NCI-H1417 treated with DMSO at 0.1 percent for 48 hours (cell line): ENCODE data around the gene ATL2.
"Not testable (repeated sequence)": the region's sequence is repeated elsewhere in the genome, so short reads cannot be mapped to it uniquely, and the experiment has no call there.

Experiments
- DNase-seq: peaks from one replicate; lab custom pipeline; 2025; lab: John Stamatoyannopoulos, UW

Gene ATL2

DNA sequence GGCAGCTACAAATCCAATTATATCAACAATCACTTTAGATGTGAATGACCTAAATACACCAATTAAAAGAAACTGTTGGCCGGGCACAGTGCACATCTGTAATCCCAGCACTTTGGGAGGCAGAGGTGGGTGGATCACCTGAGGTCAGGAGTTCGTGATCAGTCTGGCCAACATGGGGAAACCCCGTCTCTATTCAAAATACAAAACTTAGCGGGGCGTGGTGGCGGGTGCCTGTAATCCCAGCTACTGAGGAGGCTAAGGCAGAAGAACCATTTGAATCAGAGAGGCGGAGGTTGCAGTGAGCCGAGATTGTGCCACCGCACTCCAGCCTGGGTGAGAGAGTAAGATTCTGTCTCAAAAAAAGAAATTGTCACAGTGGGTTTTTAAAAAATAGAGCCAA, 49.5 kb downstream of the ATL2 start:
- no peak for DNase-seq

DNA sequence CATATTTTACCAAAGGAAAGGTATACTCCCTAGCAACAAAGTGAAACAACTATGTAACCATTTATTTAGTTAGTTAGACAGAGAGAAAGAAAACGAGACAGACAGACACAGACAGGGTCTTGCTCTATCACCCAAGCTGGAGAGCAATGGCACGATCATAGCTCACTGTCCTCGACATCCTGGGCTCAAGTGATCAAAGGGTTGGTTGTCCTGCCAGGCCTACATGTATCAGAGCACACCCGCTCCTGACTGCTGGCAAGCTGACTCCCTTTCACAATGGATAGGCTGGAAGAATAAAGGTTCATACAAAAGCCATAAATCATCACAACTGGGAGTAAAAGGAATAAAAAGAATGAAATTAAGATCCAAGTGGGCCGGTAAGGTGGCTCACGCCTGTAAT, 53.5 kb downstream of the ATL2 start:
- no peak for DNase-seq

DNA sequence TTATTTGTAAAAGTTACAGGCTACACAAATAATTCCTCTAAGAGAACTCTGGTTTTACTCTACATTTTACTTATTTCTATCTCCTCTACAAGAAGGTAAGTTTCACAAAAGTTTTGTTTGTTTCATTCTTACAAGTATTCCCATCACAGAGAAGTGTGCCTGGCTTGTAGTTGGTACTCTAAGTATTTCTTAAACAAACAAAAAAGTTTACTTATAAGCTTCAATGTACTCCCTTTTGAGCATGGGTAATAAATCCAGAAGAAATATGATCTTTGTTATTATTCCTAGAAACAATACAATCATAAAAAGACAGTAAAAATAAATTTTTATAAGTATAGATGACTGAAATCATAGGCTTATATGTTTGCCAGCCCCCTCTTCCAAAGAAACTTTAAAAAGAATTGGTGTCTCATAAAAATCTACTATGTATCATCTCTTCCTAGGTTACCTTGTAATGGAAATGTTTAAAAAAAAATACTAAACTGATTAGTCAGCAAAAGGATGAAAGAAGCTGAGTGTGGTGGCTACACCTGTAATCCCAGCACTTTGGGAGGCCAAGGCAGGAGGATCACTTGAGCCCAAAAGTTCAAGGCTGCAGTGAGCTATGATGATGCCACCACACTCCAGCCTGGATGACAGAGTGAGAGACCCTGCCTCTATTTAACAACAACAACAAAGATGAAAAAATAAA, 54.7 kb downstream of the ATL2 start:
- DNase-seq: no peak

DNA sequence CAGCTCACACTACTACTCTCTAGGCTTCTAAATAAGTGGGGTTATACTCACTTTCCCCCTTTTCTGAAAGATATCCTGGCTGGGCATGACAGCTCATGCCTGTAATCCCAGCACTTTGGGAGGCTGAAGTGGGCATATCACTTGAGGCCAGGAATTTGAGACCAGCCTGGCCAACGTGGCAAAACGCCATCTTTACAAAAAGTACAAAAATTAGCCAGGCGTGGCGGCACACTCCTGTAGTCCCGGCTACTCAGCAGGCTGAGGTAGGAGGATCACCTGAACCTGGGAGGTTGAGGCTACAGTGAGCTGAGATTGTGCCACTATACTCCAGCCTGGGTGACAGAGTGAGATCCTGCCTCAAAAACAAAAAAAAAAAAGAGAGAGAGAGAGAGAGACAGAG, 57.8 kb downstream of the ATL2 start:
- not testable (repeated sequence) for DNase-seq

DNA sequence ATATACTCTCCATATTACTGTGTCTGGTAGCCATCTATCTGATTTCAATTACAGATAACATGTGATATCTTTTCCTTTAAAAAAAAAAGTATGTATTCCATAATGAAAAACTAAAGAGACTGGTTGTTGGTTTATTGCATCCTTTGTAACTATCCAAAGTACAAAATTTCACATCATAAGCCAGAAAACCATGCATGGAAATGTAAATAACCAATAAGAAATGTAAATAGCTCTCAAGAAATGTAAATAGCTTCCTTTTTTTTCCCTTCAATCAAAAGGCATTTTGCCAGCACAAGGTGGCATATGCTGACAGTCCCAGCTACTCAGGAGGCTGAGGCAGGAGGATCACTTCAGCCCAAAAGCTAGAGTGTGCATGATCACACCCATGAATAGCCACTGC, 59.3 kb downstream of the ATL2 start:
- no peak for DNase-seq

DNA sequence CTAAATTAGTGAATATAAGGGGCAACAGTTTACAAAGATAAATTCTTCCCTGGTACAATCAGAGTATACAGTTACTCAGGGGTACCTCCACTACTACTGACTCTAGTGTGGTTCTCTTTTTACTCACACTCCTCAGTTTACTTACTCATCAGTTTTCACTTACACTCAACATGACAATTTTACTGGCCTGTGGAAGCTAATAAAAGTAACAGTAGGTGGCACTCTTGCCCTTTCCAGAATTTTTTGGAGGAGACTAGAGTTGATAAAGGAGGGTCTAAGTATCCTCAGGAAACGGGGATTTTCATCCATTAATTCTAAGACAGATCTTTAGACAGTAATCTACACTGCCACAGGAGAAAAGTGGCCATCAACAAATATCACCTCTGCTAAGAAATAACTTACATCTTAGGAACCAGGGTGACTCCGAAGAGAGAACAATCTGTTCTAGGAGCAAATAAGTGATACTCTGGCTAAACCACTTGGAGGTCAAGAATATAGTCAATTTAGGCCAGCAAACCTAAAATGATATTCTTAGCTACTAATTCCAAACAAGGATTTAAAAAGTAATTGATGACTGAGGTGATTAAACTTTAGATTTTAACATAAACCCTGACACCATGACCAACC, 61.3 kb downstream of the ATL2 start:
- DNase-seq: peak; percentile 11

DNA sequence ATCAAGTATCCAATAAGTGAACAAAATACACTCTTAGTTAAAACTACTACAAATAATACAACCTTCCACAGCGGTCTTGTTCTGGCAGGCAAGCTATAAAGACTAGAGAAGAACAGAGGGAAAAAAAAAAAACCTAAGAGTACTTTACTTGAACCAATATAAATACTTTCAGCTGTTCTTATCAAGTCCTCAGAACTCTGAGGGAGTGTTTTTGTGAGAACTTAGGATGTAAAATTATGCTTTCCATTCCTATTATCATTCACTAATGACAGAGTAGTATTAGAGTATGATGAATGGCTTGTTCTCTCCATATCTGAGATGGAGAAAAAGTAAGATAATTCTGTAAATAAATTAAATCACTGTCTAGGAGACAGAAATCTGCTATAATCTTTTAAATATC, 68.3 kb downstream of the ATL2 start:
- no peak for DNase-seq

DNA sequence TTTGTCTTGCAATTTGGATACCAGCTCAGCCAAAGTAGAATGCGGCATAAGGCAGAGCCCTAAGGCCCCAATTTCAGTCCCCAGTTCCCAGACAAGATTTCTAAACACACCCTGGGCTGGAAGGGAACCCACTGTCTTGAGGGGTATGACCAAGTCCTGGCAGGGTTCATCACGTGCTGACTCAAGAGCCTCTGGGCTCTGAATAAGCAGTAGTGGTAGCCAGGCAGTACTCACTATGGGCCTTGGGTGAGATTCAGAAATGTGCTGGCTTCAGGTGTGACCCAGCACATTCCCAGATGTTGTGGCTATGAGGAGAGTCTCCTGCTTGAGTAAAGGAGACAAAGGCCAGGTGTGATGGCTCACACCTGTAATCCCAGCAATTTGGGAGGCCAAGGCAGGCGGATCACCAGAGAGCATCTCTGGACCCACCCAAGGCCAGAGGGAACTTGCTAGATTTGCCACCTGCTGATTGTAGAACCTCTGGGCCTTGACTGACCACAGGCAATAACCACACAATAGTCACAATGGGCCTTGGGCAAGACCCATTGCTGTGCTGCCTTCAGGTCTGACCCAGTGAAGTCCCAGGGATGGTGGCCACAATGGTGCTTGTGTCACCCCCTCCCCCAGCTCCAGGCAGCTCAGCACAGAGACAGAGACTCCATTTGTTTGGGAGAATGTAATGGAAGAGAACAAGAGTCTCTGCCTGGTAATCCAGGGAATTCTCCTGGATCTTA, 74.9 kb downstream of the ATL2 start:
- DNase-seq: no peak

DNA sequence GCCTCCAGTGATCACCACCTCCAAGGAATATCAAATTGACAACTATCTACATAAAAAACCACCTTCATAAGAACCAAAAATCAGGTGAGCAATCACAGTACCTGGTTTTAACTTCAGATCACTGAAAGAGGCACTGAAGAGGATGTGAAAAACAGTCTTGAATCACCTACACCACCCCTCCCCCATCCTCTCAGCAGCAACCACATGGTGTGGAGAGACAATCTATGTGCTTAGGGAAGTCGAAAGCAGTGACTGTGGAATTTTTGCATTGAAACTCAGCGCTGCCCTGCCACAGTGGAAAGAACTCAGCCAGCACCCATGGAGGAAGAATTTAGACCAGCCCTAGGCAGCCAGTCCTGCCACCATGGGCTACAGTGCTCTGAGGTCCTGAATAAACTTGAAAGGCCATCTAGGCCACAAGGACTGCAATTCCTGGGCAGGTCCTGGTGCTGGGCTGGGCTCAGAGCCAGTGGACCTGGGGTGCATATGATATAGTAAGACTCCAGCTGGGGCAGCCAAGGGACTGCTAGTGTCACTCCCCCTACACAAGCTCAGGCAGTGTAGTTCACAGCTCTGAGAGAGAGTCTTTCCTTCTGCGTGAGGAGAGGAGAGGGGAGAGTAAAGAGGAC, 75.6 kb downstream of the ATL2 start:
- DNase-seq: no peak

DNA sequence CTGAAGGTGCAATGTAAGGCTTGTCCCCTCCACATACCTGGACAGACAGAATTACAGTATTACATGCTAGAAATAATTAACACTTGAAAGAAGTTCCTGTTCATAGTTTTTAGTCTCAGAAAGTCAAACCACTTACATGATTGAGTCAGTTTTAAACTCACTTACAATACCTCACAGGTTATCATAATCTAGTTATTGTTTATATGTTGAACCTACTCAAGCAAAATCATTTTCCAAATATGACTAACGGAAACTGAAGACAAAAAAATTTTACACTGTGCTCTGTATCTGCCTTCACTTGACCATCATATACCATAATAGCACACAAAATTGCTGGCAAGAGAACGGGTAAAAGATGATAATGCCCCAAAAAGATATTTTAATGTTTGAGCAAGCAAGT, 78.5 kb downstream of the ATL2 start:
- no peak for DNase-seq

DNA sequence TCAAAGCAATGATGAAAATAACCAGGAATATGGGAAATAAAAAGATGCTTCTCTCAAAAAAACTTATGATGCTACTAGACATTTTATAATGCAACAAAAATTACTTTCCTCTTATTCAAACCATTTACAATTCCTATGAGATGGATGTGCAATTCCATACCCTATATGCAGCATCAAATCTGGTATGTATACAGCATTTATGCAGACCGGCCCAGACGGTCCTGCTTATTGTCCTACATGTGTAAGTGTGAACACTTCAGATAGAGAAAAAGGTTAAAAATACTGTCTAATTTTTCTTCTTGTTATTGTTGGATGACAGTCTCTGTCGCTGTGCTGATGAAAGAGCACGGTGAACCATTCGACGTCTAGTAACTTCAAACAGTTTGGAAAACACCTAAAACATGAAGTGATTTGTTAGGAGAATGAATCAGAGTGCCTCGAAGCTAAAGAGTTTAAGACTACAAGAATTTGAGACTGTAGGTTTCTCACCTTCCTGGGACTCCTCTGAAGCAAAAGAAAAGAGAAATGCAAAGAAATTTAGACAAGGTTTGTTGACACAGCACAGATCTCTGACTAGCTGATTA, 80.8 kb downstream of the ATL2 start:
- DNase-seq: no peak

DNA sequence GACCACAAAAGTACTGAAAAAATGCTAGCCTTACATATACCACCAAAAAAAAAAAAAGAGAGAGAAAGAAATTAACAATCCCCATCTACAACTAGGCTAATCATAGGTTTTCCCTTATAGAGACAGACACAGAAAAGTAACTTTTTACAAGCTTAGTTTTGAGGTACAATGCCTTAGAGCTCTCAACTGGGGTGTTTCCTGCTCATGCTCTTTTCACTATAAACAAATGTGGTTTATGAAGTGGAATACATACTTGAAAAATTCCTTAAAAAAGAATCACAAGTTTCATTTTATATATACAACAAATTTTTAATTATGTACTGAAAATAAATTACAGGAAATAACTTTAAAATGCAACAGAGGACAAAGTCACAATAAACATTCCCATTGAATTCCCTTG, 82.5 kb downstream of the ATL2 start:
- DNase-seq: no peak

DNA sequence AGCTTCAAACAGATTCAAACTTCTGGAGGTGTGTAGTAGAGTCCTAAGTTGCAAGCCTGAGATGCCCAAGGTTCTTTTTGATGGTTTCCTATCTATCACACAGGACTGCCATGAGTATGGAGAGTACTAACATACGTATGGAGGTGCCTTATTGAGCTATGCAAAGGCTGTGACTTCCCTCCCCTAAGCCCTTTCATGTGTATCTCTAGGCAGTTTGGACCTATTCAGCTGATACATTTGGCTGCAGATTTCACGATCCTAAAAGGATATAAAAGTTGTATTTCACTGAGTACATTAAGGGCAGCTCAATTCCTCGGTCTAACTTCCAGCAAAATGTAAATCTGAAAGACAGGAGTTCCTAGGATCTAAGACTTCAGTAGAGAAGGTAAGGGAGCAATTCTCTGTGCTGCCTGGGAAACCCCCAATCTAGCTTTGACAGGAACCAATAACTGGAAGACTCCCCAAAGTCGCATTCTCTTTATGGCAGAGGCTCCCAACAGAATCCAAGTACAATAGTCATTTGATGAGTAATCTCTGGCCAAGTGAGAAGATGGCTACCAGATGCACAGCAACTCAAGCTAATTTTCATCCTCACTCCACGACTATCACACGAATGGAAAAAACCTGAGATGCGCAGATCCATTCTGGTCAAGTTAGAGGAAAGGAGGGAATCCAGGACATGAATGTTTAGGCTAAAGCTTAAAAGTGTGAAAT, 83.8 kb downstream of the ATL2 start:
- no peak for DNase-seq

DNA sequence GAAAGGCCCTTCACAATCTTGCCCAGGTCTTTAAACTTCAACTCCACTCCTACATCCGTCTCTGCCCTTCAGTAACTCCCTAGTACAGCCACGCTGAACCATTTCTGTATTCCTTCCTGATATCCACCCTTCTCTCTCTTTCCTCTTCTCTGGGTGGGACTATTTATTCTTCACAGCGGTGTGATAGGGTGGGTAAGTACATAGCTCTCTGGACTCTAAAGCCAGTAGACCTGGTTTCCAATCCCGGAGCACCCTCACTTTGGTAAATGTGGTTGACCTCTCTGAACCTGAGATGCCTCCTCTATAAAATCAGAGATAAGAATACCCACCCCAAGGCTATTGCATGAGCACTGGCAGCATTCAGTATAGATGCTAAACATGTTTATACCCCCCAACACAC, 86.7 kb downstream of the ATL2 start:
- DNase-seq: no peak

DNA sequence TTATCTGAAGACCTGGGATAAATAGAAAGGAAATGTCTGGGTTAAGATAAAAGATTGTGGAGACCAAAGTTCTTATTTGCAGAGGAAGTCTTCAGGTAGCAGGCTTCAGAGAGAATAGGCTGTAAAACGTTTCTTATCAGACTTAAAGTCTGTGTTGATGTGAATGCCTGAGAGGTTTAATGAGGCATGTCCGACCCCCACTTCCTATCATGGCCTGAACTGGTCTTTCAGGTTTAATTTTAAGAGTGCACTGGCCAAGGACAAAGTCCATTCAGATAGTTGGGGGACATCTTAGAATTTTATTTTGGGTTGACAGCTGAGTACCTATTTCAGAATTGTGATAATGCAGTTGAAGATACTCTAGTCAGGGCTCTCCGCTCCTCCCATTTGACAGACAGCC, 92.1 kb downstream of the ATL2 start:
- no peak for DNase-seq

DNA sequence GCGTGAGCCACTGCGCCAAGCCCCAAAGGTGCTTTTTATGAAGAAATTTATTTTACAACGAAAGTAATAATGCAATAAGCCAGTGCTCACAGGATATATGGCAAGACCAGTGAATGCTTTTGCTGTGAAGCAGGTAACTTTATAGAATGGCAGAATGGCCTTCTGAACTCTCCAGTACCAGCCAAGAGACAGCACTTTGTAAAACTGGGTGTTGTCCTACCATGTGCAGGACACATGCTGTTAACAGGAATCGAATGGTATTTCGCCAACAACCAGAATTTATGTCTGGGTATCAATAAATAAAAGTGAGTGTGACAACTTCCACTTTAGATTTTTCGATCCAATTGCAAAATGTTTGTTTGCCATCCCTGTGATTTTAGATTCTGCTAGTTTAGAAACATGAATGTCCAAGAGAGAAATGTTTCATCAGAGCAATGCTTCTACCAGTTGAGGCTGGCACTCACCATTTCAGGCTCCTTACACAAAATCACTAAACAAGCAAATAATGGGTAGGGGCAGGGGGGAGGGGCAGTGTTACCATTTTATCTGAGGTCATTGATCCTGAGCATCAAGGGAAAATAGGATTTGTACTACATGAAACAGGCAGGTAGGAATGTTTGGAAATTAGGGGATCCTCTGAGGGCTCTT, 95.9 kb downstream of the ATL2 start:
- no peak for DNase-seq

DNA sequence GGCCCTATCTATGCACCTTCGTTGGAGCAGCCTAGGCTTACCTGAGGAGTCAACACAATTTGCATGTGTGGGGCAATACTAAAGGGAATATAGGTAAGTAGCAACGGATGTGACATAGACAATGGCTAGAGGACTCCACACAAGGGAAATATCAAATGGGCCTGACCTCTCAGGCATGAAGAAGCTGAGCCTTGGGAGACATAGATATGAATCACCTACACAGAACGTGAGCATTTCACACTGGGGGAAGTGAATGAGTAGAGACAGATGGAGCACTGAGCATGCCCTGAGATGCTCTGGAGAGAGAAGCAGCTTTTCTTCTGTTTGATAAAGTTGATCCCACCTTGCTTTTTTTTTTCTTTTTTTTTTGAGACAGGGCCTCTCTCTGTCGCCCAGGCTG, 97.9 kb downstream of the ATL2 start:
- DNase-seq: no peak

DNA sequence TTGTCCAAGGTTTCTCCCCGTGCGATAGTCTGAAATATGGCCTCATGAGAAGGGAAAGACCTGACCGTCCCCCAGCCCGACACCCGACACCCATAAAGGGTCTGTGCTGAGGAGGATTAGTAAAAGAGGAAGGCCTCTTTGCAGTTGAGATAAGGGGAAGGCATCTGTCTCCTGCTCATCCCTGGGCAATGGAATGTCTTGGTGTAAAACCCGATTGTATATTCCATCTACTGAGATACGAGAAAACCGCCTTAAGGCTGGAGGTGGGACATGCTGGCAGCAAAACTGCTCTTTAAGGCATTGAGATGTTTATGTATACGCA, 99.0 kb downstream of the ATL2 start:
- DNase-seq: not testable (repeated sequence)

DNA sequence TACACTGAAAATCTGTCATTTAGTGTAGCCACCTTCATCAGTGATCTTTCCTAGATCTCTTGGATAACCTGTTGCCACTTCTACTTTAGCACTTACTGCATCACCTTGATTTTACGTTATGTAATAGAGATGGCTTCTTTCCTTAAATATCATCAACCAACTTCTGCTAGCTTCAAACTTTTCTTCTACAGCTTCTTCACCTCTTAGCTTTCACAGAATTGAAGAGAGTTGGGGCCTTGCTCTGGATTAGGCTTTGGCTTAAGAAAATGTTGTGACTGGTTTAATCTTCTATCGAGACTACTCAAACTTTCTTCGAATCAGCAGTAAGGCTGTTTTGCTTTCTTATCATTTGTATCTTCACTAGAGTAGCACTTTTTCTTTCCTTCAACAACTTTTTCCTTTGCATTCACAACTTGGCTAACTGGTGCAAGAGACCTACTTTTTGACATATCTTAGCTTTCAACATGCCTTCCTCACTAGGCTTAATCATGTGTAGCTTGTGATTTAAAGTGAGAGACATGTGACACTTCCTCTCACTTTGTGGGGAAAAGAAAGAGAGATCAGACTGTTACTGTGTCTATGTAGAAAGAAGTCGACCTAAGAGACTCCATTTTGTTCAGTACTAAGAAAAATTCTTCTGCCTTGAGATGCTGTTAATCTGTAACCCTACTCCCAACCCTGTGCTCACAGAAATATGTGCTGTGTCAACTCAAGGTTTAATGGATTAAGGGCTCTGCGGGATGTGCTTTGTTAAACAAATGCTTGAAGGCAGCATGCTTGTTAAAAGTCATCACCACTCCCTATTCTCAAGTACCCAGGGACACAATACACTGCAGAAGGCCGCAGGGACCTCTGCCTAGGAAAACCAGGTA, 99.6 kb downstream of the ATL2 start:
- DNase-seq: no peak
